HG03460 (cell line): ENCODE data around the gene PROSER3.

Experiments used
- ATAC-seq: cut with Tn5 transposase; IDR thresholded peaks from one replicate; pipeline ENCODE4 v1.9.1; 2021; ENCODE audit not compliant: unreplicated experiment

Gene PROSER3

DNA sequence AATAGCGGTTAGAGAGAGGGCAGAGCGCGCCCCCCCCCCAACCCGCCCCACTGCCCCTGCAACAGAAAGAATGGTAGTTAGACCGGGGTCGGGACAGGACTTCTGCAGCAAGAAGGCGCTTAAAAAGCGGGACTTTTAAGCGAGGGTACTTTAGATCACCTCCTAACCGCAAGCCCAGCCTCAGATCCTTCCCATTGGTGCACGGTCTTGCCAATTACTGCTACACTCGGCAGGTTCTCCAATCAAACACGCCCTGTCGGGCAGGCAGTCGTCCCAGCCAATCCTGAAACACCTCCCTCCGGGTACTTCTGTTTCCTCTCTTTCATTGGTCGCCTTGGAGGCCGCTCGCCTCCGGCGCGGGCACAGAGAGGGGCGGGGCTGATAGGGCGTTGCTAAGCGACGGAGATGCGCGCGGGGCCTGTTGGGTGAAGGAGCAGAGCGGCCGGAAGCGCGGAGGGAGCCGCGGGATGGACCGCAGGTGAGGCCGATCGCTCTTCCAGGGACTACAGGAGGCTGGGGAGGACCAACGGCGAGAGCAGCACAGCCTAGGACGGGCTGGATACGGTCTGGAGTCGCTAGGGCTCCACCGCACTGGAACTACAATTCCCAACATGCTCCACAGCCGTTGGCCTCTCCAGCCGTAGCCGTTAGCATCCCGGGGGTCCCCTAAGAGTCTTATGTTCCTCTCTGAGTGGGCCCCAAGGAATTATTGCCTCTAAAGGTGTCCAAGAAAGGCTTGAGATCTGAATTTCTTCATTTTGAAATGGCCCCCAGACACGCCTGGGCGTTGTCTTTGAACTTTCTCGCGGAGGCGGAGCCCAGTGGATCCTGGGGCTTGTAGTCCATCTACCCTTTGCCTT, at the start of gene PROSER3:
TSS of gene PROSER3 (plus strand) at position 428 of the 860 bp plus-strand sequence. CDS start at position 468, 40 bp downstream.
- peak; percentile 95 for ATAC-seq

DNA sequence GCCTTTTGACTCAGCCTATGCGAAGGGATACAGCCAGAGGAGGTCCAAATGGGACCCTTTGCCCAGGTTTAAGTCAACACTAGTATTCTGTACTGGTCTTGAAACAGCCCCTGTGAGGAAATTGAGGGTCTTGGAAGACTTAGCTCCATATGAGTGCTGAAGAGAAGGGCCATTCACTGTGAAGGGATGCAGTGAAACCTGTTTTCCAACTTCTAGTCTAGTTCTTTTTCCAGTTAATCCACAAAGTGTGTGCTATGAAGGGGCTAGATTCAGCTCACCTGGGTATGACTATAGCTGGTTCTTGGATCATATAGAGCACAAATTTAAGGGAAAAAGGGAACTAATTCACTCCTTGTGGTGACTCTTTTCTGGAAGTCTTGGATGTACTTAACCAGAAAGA, 49.6 kb upstream of the PROSER3 start:
- ATAC-seq = no peak

DNA sequence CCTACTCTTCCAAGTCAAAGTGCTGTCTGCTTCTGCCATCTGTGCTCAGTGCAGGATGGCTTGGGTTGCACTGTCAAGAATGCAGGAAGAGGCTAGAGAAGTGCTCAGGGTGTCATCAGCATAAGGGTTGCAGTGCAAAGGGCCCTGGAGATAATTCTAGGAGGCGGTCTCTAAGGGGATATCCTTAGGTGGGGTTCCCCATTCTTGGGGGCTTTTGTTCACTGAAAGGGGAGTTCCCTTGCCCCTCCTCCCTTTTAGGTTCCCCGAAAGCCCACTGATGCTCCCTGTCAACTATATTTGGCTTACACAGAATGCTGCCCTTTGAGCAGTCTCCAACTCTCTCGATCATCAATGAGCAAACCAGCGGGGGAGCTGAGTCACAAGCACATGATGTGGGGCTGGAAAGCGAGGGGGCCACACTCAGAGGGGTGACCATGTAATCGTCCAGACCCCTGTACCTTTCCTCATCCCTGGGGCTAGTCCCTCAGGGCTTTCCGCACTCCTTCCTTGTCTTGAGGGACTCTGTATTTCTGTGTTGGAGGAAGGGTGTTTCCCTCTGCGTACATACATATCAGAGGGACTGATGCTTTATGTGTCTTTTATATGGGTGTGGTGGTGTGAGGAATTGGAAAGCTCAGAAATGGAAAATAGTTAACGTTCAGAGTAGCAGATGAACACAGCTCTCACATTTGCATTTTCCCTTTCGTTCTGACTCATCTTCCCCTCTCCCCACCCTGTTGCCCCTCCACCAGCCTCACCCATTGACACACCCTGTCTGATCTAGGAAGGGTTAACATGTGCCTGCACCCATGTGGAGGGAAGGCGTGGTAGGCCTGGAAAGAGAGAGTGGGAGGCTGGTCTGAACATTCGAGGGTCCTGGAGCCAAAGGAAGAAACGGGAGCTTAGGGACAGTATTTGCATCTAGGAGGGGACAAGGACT, 46.9 kb upstream of the PROSER3 start:
- no peak for ATAC-seq

DNA sequence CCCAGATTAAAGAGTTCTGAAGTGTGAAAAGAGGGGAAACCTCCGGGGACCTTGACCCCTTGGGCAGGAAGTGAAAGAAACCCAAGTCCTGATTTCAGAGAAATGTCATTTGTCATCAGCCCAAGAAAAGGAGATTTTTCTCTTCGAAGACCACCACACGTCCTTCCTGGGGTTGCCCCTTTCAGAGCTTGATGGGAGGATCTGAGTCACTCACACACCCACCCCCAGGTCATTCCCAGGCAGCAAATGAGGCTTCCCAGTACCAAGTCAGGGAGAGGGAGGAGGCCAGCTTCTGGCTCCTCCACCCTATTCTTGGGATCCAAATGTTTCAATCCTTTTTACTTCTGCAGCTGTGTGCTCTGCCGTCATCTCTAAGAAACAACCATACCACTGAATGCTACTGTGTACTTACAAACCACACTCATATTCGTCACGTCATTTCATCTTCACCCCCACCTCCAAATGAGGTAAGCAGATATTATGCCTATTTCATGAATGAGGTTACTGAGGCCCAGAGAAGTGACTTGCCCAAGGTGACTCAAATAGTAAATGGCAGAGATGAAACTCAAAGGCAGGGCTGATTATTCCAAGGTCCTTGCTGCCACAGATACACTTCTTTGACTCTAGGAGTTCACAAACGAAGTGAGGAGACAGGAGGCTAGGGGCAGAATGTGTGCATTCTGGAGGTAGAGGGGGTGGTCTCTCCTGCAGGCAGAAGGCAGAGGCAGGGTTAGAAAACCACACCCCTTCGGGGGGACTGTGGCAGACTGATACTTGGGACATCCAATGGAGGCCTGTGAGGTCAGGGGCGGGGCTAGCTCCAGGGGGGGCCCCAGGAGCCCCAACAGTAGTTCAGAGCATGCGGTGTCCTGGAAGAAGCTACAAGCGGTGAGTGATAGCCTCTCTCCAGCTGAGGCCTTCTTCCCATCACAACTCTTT, 45.1 kb upstream of the PROSER3 start:
- no peak for ATAC-seq

DNA sequence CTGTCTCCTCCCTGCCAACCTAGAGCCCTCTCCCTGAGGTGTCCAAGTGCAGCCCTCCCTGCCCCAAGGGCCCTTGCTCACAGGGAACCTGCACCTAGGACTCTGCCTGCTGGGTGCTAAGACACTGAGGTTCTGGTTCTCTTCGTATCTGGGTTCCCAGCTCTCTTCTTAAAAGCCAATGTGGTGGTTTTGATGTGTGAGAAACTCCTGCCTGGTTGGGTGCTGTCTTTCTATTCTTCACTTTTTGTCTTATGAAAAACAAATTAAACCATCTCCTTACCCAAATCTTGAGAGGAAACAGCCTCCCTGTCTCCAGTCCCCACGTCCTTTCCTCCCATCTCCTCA, 44.5 kb upstream of the PROSER3 start:
- no peak for ATAC-seq

DNA sequence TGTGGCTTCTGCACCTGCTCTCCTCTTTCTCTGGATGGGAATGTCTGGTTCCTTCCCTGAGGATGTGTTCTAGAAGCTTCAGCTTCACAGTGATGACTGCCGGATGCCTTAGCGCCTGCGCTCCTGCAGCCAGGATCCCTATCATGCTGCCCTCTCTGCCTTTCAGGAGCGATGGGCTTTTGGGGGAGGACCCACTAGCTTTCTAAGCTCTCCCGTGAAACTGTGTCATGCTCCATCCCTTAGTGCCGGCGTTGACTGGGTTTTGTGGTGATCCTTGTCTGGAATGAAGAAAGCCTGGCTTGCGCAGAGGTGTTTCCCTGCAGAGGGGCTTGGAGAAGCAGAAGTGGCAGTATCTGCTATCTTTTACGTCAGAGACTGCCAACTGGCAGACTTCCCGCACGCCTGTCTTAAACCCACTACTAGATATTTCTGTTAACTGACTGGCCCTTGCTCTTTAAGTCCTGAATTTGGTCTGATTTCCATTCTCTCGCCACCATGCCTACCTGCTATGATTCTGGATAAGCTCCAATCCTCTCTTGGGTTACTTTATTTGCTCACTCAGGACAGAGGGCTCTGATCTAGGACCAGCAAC, 44.0 kb upstream of the PROSER3 start:
- no peak for ATAC-seq

DNA sequence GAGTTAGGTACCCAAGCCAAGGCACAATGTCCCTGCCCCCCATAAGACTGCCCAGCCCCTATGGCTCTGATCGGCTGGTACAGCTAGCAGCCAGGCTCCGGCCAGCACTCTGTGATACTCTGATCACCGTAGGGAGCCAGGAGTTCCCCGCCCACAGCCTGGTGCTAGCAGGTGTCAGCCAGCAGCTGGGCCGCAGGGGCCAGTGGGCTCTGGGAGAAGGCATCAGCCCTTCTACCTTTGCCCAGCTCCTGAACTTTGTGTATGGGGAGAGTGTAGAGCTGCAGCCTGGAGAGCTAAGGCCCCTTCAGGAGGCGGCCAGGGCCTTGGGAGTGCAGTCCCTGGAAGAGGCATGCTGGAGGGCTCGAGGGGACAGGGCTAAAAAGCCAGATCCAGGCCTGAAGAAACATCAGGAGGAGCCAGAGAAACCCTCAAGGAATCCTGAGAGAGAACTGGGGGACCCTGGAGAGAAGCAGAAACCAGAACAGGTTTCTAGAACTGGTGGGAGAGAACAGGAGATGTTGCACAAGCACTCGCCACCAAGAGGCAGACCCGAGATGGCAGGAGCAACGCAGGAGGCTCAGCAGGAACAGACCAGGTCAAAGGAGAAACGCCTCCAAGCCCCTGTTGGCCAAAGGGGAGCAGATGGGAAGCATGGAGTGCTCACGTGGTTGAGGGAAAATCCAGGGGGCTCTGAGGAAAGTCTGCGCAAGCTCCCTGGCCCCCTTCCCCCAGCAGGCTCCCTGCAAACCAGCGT, 43.2 kb upstream of the PROSER3 start:
- ATAC-seq = no peak

DNA sequence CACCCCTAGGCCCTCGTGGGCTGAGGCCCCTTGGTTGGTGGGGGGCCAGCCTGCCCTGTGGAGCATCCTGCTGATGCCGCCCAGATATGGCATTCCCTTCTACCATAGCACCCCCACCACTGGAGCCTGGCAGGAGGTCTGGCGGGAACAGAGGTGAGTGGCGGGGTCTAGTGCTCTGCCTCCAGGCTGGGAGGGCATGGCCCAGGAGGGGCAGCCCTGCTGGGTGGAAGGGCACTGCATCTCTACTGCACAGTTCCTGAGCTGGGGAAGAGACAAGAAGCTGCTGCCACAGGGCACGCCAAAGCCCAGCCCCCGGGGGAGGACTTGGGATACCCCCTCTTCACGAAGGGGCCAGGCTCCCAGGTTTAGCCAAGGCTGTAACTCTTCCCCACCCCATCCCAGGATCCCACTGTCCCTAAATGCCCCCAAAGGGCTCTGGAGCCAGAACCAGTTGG, 42.6 kb upstream of the PROSER3 start:
- ATAC-seq = no peak

DNA sequence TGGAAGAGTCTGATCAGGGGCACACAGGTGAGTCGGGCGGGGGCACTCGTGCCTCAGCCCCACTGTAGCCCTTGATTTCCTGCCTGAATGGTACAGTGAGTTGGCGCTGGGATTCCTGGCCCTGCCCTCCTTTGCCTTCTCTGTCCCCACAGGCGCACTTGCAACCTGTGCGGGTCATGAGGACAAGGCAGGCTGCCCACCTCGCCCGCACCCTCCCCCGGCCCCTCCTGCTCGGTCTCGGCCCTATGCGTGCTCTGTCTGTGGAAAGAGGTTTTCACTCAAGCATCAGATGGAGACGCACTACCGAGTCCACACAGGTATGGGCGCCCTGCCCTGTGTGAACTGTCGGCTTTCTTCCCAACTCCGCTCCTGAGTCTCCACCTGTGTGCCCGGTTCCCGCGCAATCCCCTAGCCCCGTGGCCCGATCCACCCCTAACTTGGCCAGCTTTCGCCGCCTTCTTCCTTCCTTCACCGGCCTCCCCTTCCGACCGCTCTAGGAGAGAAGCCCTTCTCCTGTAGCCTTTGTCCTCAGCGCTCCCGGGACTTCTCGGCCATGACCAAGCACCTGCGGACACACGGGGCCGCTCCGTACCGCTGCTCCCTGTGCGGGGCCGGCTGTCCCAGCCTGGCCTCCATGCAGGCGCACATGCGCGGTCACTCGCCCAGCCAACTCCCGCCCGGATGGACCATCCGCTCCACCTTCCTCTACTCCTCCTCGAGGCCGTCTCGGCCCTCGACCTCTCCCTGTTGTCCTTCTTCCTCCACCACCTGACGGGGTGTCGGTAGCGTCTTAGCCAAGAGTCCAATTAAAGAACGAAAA, 41.8 kb upstream of the PROSER3 start:
- ATAC-seq = no peak

DNA sequence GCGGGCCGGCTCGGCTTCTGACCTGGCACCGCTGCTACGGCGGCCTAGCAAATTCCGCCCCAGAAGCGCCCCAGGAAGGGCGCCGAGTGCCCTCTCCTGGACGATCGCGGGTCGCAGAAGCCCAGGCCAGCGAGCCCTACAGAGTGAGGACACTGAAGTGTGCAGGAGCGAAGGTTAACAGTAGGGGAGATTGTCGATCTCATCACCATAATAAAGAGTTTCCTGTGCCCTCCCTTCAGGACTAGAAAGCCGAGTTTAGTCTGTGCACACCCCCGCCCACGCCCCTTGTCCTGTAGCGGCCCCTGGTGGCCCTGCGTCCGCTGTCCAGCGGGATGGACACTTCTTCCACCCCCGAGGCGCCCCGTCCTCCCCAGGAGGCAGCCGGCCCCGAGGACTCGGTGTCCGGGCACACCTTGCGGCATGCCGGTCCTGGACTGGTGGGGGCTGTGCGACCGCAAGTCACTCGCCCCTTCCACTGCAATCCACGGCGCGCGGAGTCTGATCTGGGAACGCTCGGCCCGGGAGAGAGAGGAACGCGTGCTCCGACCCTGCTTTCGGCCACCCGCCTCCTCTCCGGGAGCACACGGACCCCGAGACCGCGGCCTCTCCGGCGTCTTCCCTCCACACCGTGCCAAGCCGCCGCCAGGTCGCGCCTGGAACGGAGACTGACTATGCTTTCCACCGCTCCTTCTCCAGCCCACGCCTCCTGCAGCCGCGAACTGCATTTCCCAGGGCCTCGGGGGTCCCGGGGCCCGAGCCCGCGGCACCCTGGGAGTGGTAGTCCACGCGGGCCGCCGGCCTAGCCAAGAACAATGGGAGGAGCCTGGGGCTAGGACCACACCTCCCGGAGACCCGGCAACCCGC, 40.9 kb upstream of the PROSER3 start:
- ATAC-seq = peak; percentile 51

DNA sequence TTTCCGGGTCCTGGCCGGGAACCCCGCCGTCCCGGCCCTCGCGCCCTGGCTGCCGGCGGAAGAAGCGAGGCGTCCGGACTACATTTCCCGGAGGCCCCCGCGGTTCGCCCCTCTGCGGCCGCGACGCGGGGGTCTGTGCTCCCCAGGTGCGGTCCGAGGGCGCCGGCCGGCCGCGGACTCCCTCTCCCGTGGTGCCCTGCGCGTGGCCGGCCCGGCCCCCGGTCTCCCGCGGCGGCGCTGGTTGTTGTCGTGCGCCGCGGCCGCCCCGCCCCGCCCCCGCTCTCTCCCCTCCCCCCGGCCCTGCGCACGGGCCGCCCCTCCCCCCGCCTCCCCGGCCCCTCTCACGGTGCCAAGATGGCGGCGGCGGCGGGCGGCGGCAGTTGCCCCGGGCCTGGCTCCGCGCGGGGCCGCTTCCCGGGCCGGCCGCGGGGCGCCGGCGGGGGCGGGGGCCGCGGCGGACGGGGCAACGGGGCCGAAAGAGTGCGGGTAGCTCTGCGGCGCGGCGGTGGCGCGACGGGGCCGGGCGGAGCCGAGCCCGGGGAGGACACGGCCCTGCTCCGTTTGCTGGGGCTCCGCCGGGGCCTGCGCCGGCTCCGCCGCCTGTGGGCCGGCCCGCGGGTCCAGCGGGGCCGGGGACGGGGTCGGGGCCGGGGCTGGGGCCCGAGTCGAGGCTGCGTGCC, 40.2 kb upstream of the PROSER3 start, which contains the start of gene KMT2B:
TSS of gene KMT2B (plus strand) at position 339 of the 680 bp plus-strand sequence. CDS start at position 355, 16 bp downstream.
- ATAC-seq = no peak

DNA sequence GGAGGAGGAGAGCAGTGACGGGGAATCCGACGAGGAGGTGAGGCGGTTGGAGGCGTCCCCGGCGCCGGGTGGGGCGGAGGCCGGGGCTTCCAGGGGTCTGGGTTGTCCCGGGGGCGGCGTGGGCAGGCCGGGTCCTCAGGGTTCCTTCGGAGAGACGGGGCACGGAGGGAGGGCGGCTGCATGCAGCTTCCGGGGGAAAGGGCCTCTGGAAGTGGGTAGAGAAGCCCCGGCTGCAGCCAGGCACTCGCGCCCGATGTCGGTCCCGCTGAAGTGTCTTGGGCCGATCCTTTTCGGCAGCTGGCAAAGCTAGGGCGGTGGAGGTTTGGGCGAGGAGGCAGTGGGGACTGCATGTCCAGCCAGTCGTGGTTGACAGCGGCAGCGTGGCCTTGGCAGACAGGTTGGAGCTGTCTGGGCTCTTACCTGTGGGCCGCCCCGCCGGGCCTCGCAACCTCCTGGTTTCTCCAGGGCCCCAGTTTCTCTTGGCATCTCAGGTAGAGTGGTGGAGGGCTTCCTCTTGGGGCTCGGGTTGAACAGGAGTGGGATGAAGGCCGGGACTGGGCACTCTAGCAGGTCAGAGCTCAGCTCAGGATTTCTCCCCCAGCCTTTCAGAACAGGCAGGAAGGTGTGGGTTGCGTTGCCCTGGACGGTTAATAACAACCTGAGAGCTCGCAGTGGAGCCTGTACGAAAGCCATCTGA, 39.5 kb upstream of the PROSER3 start:
- ATAC-seq = no peak

DNA sequence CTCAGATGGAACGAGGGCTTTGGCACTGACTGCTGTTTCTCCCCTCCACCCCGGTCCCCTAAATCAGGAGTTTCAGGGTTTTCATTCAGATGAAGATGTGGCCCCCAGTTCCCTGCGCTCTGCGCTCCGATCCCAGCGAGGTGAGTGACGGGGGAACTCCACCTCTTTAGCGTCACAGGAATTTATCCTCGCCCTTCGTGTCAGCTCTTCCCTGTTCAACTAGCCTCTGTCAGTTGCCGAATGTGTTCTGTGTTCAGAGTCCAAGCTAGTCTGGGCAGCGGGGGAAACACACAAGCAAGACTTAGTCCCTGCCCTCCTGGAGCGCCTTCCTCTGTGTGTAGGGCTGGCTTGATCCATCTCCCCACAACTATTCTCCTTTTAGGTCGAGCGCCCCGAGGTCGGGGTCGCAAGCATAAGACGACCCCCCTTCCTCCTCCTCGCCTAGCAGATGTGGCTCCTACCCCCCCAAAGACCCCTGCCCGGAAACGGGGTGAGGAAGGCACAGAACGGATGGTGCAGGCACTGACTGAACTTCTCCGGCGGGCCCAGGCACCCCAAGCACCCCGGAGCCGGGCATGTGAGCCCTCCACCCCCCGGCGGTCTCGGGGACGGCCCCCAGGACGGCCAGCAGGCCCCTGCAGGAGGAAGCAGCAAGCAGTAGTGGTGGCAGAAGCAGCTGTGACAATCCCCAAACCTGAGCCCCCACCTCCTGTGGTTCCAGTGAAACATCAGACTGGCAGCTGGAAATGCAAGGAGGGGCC, 38.4 kb upstream of the PROSER3 start:
- ATAC-seq = no peak

DNA sequence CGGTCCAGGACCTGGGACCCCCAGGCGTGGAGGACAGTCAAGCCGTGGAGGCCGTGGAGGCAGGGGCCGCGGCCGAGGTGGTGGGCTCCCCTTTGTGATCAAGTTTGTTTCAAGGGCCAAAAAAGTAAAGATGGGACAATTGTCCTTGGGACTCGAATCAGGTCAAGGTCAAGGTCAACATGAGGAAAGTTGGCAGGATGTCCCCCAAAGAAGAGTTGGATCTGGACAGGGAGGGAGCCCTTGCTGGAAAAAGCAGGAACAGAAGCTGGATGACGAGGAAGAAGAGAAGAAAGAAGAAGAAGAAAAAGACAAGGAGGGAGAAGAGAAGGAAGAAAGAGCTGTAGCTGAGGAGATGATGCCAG, 37.8 kb upstream of the PROSER3 start:
- ATAC-seq = no peak

DNA sequence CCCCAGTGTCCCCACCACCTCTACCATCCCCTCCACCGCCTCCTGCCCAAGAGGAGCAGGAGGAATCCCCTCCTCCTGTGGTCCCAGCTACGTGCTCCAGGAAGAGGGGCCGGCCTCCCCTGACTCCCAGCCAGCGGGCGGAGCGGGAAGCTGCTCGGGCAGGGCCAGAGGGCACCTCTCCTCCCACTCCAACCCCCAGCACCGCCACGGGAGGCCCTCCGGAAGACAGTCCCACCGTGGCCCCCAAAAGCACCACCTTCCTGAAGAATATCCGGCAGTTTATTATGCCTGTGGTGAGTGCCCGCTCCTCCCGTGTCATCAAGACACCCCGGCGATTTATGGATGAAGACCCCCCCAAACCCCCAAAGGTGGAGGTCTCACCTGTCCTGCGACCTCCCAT, 37.3 kb upstream of the PROSER3 start:
- no peak for ATAC-seq

DNA sequence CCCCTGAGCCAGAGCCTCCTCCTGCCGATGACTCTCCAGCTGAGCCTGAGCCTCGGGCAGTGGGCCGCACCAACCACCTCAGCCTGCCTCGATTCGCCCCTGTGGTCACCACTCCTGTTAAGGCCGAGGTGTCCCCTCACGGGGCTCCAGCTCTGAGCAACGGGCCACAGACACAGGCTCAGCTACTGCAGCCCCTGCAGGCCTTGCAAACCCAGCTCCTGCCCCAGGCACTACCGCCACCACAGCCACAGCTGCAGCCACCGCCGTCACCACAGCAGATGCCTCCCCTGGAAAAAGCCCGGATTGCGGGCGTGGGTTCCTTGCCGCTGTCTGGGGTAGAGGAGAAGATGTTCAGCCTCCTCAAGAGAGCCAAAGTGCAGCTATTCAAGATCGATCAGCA, 36.6 kb upstream of the PROSER3 start:
- no peak for ATAC-seq
